Heart right ventricle (tissue), 16 donors: ENCODE results near the gene IL25. TPM values are rescaled to one million over a fixed set of nuclear protein-coding genes. Genes with fewer than 3 reads are reported as not detected.
"Not testable (repeated sequence)": the region's sequence is repeated elsewhere in the genome, so short reads cannot be mapped to it uniquely, and the experiment has no call there.

Source experiments
- ATAC-seq, 8 donors: fragments of 200-7000 bp; cut with Tn5 transposase; one replicate each; pipeline ENCODE4 v1.9.1; 2020; ENCODE audit warnings: mild to moderate bottlenecking in 8 of 8, moderate library complexity in 8 of 8, moderate number of reproducible peaks in 1 of 8
- DNase-seq, 2 donors: peaks; one replicate each; pipeline ENCODE4 v3.0.0-alpha.2; 2020
- H3K27ac ChIP-seq, 10 donors: fragments of 200-600 bp; sonication (generic) in 2 of 10; one replicate each; pipeline versions ENCODE4 v1.5.0 to v1.8.0; 2020 to 2022; ENCODE audit warnings: mild to moderate bottlenecking in 3 of 10
- H3K27me3 ChIP-seq, 7 donors: fragments of 200-600 bp; one replicate each; pipeline ENCODE4 v1.8.0; 2021 to 2022; ENCODE audit warnings: mild to moderate bottlenecking in 2 of 7
- H3K36me3 ChIP-seq, 9 donors: fragments of 200-600 bp; sonication (generic) in 1 of 9; one replicate each; pipeline versions ENCODE4 v1.5.0 to v1.8.0; 2020 to 2022; ENCODE audit warnings: mild to moderate bottlenecking in 2 of 9
- H3K4me1 ChIP-seq, 9 donors: fragments of 200-600 bp; sonication (generic) in 1 of 9; one replicate each; pipeline versions ENCODE4 v1.5.0 to v1.8.0; 2020 to 2022; ENCODE audit warnings: mild to moderate bottlenecking in 4 of 9
- H3K4me3 ChIP-seq, 10 donors: fragments of 200-600 bp; sonication (generic) in 2 of 10; one replicate each; pipeline versions ENCODE4 v1.5.0 to v1.8.0; 2020 to 2022; ENCODE audit warnings: mild to moderate bottlenecking in 7 of 10, moderate library complexity in 2 of 10
- H3K9me3 ChIP-seq, 11 donors: fragments of 200-600 bp in 10 of 11; sonication (generic) in 2 of 11; one replicate each; pipeline versions ENCODE4 v1.5.0 to v1.8.0; 2013 to 2022; ENCODE audit warnings: mild to moderate bottlenecking in 2 of 11, control low read depth in 1 of 11, moderate library complexity in 1 of 11
- WGBS, 2 donors: extraction: QIAGEN DNeasy Blood & Tissue Kit; methylation state at CpG; one replicate each; pipeline ENCODE4 v1.1.7; 2013; ENCODE audit warnings: inconsistent platforms in 1 of 2; 5-methylcytosine and 5-hydroxymethylcytosine counted together
- intact Hi-C, 10 donors: fragments of 100-400 bp; cut with DNase I; formaldehyde crosslinking; loops; one replicate each; pipeline versions ENCODE4 v1.11.1 to v1.14.2; 2022
- polyA plus RNA-seq, 2 donors: library from polyadenylated mRNA; stranded (reverse); fragments of 200-250 nt; gene quantifications; one replicate each; pipeline ENCODE4 v1.2.3, GENCODE V29; 2013
- total RNA-seq, 10 donors: library from RNA; stranded (reverse); fragmentation: NEBNext Ultra II Directional in 3 of 10; extraction: Animal tissue kit (Norgen Biotek cat#: 25700) in 3 of 10; gene quantifications; one replicate each; pipeline versions ENCODE4 v1.2.1 to v1.2.4, GENCODE V29; 2021 to 2023
- TF ChIP-seq, protein P1 (sequence below), 9 donors: fragments of 200-600 bp; sonication (generic) in 2 of 9; IDR thresholded peaks; one replicate each; pipeline versions ENCODE4 v1.5.0 to v1.8.0; 2021 to 2022; ENCODE audit warnings: antibody characterized with exemption in 9 of 9, mild to moderate bottlenecking in 5 of 9, moderate library complexity in 1 of 9
- donor health status: Arrhythmogenic right ventricular cardiomyopathy.
- donor health status: ischemic (EF 13 %, LVEDD 7.1; RV severe dilation, severe dysfunction).
- donor health status: healthy with polysubstance abuse.
- donor health status: DM: no; HTN: yes; CAD: no.
- donor health status: DM: no; HTN: no; CAD: no.
- donor health status: ischemic (EF 25% LVEDD 6.9; RV normal size, moderate dysfunction).
- donor health status: ischemic (EF 25% LVEDD 5.7; RV mildly dilated, moderate dysfunction).
- donor health status: healthy.
- donor health status: DM: yes; HTN: yes; CAD: no.
- donor health status: Ischemic cardiomyopathy.
- donor health status: ischemic (EF 35%, LVEDD 5.7; RV mildly dilated, moderate dysfunction).
- donor health status: nonischemic (EF 11% LVEDD 7.7; RV severe dilation, severe dysfunction).
- donor health status: DM: yes; HTN: yes; CAD: no.
- donor health status: PGD.
- donor health status: ischemic (EF 29% LVEDD 5.4; RV normal size, mild dysfunction).
- donor health status: nonischemic (EF 23%, LVEDD 6.1; RV moderate dilation, normal function).

Gene IL25
- total and polyA plus RNA-seq, 12 donors = 0.29 TPM; not detected in 11

DNA sequence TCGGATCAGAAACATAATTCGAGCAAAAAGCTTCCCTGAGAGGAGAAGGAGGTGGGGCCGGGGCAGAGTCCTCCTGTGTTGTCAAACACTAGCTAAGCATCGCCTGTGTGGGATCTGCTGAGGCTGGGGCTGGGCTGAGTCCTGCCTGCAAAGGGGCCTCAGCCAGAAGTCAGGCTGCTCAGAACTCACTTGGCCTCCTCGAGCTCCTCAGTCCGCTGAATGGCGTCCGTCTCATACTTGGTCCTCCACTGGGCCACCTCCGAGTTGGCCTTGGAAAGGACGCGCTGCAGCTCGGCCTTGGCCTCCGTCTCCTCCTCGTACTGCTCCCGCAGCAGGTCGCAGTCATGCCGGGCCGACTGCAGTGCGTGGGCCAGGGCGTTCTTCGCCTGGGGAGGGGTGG lies 45.4 kb downstream of the IL25 start:
- no peaks in the 10 kb centered on the region for H3K27me3 ChIP-seq
- H3K27ac ChIP-seq = peak overlapping the region in 9 of 10 donors; percentile 16 to 72 (median 48)
- TF ChIP-seq, protein P1, sequence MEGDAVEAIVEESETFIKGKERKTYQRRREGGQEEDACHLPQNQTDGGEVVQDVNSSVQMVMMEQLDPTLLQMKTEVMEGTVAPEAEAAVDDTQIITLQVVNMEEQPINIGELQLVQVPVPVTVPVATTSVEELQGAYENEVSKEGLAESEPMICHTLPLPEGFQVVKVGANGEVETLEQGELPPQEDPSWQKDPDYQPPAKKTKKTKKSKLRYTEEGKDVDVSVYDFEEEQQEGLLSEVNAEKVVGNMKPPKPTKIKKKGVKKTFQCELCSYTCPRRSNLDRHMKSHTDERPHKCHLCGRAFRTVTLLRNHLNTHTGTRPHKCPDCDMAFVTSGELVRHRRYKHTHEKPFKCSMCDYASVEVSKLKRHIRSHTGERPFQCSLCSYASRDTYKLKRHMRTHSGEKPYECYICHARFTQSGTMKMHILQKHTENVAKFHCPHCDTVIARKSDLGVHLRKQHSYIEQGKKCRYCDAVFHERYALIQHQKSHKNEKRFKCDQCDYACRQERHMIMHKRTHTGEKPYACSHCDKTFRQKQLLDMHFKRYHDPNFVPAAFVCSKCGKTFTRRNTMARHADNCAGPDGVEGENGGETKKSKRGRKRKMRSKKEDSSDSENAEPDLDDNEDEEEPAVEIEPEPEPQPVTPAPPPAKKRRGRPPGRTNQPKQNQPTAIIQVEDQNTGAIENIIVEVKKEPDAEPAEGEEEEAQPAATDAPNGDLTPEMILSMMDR (IDR thresholded peaks at IDR 0.05) = no peak
- WGBS, 2 donors = 46 to 68% methylated on average over 21 of the region's 21 CpGs
- peaks cover 0 to 54% (median 0%) of the 10 kb centered on the region in 9 donors for H3K4me1 ChIP-seq
- ATAC-seq = peak in 4 of 8 donors; percentile 0 to 1 (median 0)
- peaks cover 0 to 96% (median 3%) of the 10 kb centered on the region in 9 donors for H3K36me3 ChIP-seq
- intact Hi-C loops = no loop called here
- no peaks in the 10 kb centered on the region for H3K9me3 ChIP-seq
- peak overlapping the region in 4 of 10 donors; percentile 12 to 24 (median 20) for H3K4me3 ChIP-seq
- DNase-seq = no peak

DNA sequence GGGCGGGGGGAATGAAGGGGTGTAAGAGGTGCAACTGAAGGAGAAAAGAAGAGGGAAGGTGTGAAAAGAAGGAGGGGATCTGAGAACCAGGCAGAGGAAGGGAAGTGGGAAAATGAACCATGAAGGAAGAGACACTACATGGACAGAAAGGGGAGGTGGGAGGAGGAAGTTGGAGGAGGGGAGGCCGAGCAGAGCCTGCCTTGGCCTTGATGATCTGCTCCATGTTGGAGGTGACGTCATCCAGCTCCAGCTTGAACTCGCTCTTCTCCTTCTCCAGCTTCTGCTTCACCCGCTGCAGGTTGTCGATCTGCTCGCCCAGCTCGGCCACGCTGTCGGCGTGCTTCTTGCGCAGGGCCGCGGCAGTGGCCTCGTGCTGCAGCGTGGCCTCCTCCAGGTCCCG lies 47.0 kb downstream of the IL25 start:
- H3K27me3 ChIP-seq, H3K9me3 ChIP-seq, DNase-seq, intact Hi-C loops: not testable (repeated sequence)
- Histone ChIP-seq H3K4me3 (peak overlapping the region in 3 of 10 donors; percentile 19 to 24 (median 22)), H3K27ac (peak overlapping the region in 6 of 10 donors; percentile 40 to 72 (median 55)), H3K36me3 (peaks cover 0 to 93% (median 3%) of the 10 kb centered on the region in 9 donors), H3K4me1 (peaks cover 0 to 47% (median 0%) of the 10 kb centered on the region in 9 donors)
- peak in 2 of 8 donors; percentile 1 to 9 for ATAC-seq
- WGBS, 2 donors = 26 to 42% methylated on average over 1 to 3 of the region's 17 CpGs

DNA sequence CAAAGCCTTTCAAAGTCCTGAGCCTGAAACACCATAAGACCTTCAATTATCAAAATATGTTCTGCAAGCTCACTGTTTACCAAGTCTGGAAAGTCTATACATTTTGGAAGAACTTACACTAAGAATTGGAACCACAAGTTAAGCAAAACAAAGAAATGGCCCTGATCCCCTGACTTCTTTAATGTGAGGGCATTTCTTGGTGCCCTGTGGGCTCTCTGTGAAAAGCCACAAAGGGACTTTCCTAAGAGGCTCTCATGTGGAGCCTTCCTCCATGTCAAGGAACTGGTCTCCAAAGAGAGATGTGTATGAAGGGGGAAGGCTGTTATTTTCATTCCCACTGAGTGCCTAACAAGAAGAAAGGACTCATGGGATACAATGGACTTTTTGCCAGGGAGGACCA lies 49.0 kb downstream of the IL25 start:
- TF ChIP-seq, protein P1 (IDR thresholded peaks at IDR 0.05) = no peak
- Histone ChIP-seq H3K4me1 (peaks cover 0 to 39% (median 0%) of the 10 kb centered on the region in 9 donors), H3K9me3 (no peaks in the 10 kb centered on the region), H3K36me3 (peaks cover 0 to 74% (median 5%) of the 10 kb centered on the region in 9 donors), H3K4me3 (peak overlapping the region in 2 of 10 donors; percentile 11 to 20), H3K27ac (peak overlapping the region in 6 of 10 donors; percentile 9 to 56 (median 42)), H3K27me3 (no peaks in the 10 kb centered on the region)
- no peak for ATAC-seq
- no peak for DNase-seq
- intact Hi-C loops = no loop called here

DNA sequence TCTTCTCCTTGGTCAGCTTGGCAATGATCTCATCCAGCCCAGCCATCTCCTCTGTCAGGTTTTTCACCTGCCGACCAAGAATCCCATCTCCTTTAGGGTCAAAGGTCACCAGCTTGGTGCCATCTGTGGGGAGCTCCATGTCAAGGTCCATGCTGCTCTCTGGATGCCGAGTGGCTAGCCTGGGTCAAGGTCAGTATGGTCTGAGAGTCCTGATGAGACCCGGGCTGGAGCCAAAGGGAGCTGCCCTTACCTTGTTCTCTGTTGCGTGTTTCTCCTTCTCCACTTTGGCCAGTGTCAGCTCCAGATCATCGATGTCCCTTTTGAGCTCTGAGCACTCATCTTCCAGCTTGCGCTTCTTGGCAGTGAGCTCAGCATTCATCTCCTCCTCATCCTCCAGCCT lies 51.0 kb downstream of the IL25 start:
- H3K9me3 ChIP-seq = no peaks in the 10 kb centered on the region
- TF ChIP-seq, protein P1 (IDR thresholded peaks at IDR 0.05) = no peak
- intact Hi-C loops = no loop called here
- H3K27ac ChIP-seq = peak overlapping the region in 6 of 10 donors; percentile 5 to 69 (median 42)
- no peaks in the 10 kb centered on the region for H3K27me3 ChIP-seq
- peak in 1 of 2 donors; percentile 6 for DNase-seq
- ATAC-seq = peak in 3 of 8 donors; percentile 1 to 7 (median 1)
- 50 to 59% methylated on average over 6 of the region's 6 CpGs for WGBS, 2 donors
- H3K4me3 ChIP-seq = peak overlapping the region in 1 of 10 donors; percentile 16
- peaks cover 0 to 54% (median 8%) of the 10 kb centered on the region in 9 donors for H3K36me3 ChIP-seq
- peaks cover 0 to 31% (median 0%) of the 10 kb centered on the region in 9 donors for H3K4me1 ChIP-seq

DNA sequence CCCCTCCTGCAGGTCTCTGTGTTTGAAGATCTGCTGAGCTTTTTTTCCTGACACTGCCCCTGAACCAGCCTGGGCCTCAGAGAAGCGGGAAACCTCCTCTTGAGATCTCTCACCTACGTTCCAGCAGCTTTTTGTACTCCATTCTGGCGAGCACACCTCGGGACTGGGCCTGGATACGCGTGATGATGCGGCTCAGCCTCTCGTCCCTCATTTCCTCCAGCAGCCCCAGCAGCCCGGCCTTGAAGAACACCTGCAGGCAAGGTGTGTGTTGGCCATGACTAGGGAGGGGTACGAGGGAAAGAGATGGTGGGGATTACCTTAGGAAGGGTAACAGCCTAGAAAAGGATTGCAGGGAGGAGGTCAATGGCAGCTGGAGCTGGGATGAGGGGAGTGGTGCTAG lies 52.6 kb downstream of the IL25 start:
- 44 to 48% methylated on average over 10 of the region's 10 CpGs for WGBS, 2 donors
- peak overlapping the region in 2 of 10 donors; percentile 11 to 56 for H3K27ac ChIP-seq

DNA sequence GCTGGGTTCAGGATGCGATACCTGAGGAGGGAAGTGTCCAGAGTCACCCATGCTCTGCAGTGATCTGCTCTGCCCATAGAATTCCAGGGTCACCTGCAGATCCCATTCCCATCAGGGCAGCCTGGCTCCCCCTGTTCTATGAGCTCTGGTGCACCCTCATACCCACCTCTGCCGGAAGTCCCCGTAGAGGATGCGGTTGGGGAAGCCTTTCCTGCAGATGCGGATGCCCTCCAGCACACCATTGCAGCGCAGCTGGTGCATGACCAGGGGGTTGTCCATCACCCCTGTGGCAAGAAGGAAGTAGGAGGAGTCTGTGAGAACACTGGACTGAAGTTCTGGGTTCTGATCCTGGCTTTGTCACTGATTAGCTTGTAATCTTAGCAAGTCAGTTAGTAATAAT lies 53.2 kb downstream of the IL25 start:
- WGBS, 2 donors = 47 to 64% methylated on average over 6 of the region's 6 CpGs
- Histone ChIP-seq H3K4me3 (peak overlapping the region in 1 of 10 donors; percentile 14), H3K4me1 (peaks cover 0 to 21% (median 0%) of the 10 kb centered on the region in 9 donors), H3K36me3 (peaks cover 0 to 59% (median 5%) of the 10 kb centered on the region in 9 donors)
- H3K9me3 ChIP-seq, intact Hi-C loops, H3K27me3 ChIP-seq, H3K27ac ChIP-seq: not testable (repeated sequence)
- ATAC-seq = peak in 1 of 8 donors; percentile 0
- peak in 1 of 2 donors; percentile 8 for DNase-seq

More for the DNA sequence above, 52.6 kb downstream of the IL25 start:
- TF ChIP-seq, protein P1 (IDR thresholded peaks at IDR 0.05) = no peak
- Histone ChIP-seq H3K4me3 (peak overlapping the region in 1 of 10 donors; percentile 14), H3K27me3 (no peaks in the 10 kb centered on the region), H3K4me1 (peaks cover 0 to 26% (median 0%) of the 10 kb centered on the region in 9 donors), H3K36me3 (peaks cover 0 to 59% (median 8%) of the 10 kb centered on the region in 9 donors), H3K9me3 (no peaks in the 10 kb centered on the region)
- ATAC-seq (no peak), DNase-seq (no peak)
- intact Hi-C loops = no loop called here
